ENCODE results near the gene ZC3H7A.

The ZC3H7A gene

GRCh38 chr16:11727796-11728543 is 69.1 kb downstream of the ZC3H7A start:
- no peak overlapping the region for H3K4me2 ChIP-seq (ENCODE audit: low read length)

GRCh38 chr16:11726008-11726407 is 71.0 kb downstream of the ZC3H7A start:
- Histone ChIP-seq H3K27me3 (ENCODE audit: control insufficient read depth, insufficient read depth, low read length) (no peaks in the 10 kb centered on the region), H3K4me2 (ENCODE audit: low read length) (no peak overlapping the region), H3K4me1 (ENCODE audit: control insufficient read depth, insufficient read depth, low read length) (no peaks in the 10 kb centered on the region), H3K9ac (ENCODE audit: low read depth, low read length) (no peak overlapping the region), H3K36me3 (ENCODE audit: insufficient read depth, low read length) (peaks cover 56% of the 10 kb centered on the region), H3K4me3 (ENCODE audit: low read length) (no peak overlapping the region), H3K9me3 (replicated peaks; ENCODE audit: low read length) (no peaks in the 10 kb centered on the region)

More at GRCh38 chr16:11727796-11728543, 69.1 kb downstream of the ZC3H7A start:
- Histone ChIP-seq H3K4me3 (ENCODE audit: low read length) (no peak overlapping the region), H3K4me1 (ENCODE audit: control insufficient read depth, insufficient read depth, low read length) (no peaks in the 10 kb centered on the region), H3K9me3 (replicated peaks; ENCODE audit: low read length) (no peaks in the 10 kb centered on the region), H3K9ac (ENCODE audit: low read depth, low read length) (no peak overlapping the region), H3K36me3 (ENCODE audit: insufficient read depth, low read length) (peaks cover 61% of the 10 kb centered on the region), H3K27me3 (ENCODE audit: control insufficient read depth, insufficient read depth, low read length) (no peaks in the 10 kb centered on the region)

- Histone ChIP-seq H3K9me3 (replicated peaks; ENCODE audit: low read length) (no peaks in the 10 kb centered on the region), H3K36me3 (ENCODE audit: insufficient read depth, low read length) (peaks cover 56% of the 10 kb centered on the region), H3K4me1 (ENCODE audit: control insufficient read depth, insufficient read depth, low read length) (no peaks in the 10 kb centered on the region), H3K4me3 (ENCODE audit: low read length) (no peak overlapping the region), H3K9ac (ENCODE audit: low read depth, low read length) (no peak overlapping the region), H3K4me2 (ENCODE audit: low read length) (no peak overlapping the region), H3K27me3 (ENCODE audit: control insufficient read depth, insufficient read depth, low read length) (no peaks in the 10 kb centered on the region)
Measured at GRCh38 chr16:11725457-11725856, 71.6 kb downstream of the ZC3H7A start.

- Histone ChIP-seq H3K4me1 (ENCODE audit: control insufficient read depth, insufficient read depth, low read length) (no peaks in the 10 kb centered on the region), H3K27me3 (ENCODE audit: control insufficient read depth, insufficient read depth, low read length) (no peaks in the 10 kb centered on the region), H3K9me3 (replicated peaks; ENCODE audit: low read length) (no peaks in the 10 kb centered on the region), H3K4me2 (ENCODE audit: low read length) (no peak overlapping the region), H3K4me3 (ENCODE audit: low read length) (no peak overlapping the region), H3K9ac (ENCODE audit: low read depth, low read length) (no peak overlapping the region), H3K36me3 (ENCODE audit: insufficient read depth, low read length) (peaks cover 45% of the 10 kb centered on the region)
Measured at GRCh38 chr16:11722468-11722808, 74.6 kb downstream of the ZC3H7A start.

- H3K27me3 ChIP-seq (ENCODE audit: control insufficient read depth, insufficient read depth, low read length) = no peaks in the 10 kb centered on the region
- H3K4me2 ChIP-seq (ENCODE audit: low read length) = no peak overlapping the region
- H3K4me3 ChIP-seq (ENCODE audit: low read length) = no peak overlapping the region
- no peak overlapping the region for H3K9ac ChIP-seq (ENCODE audit: low read depth, low read length)
- no peaks in the 10 kb centered on the region for H3K4me1 ChIP-seq (ENCODE audit: control insufficient read depth, insufficient read depth, low read length)
- no peaks in the 10 kb centered on the region for H3K9me3 ChIP-seq (replicated peaks; ENCODE audit: low read length)
- peaks cover 45% of the 10 kb centered on the region for H3K36me3 ChIP-seq (ENCODE audit: insufficient read depth, low read length)
Measured at GRCh38 chr16:11721781-11722467, 75.1 kb downstream of the ZC3H7A start.

GRCh38 chr16:11719762-11720161 is 77.3 kb downstream of the ZC3H7A start:
- Histone ChIP-seq H3K4me1 (ENCODE audit: control insufficient read depth, insufficient read depth, low read length) (no peaks in the 10 kb centered on the region), H3K27me3 (ENCODE audit: control insufficient read depth, insufficient read depth, low read length) (no peaks in the 10 kb centered on the region), H3K36me3 (ENCODE audit: insufficient read depth, low read length) (peaks cover 42% of the 10 kb centered on the region), H3K9me3 (replicated peaks; ENCODE audit: low read length) (no peaks in the 10 kb centered on the region), H3K4me3 (ENCODE audit: low read length) (no peak overlapping the region), H3K4me2 (ENCODE audit: low read length) (no peak overlapping the region), H3K9ac (ENCODE audit: low read depth, low read length) (no peak overlapping the region)

GRCh38 chr16:11719171-11719570 is 77.9 kb downstream of the ZC3H7A start:
- Histone ChIP-seq H3K4me1 (ENCODE audit: control insufficient read depth, insufficient read depth, low read length) (no peaks in the 10 kb centered on the region), H3K4me2 (ENCODE audit: low read length) (no peak overlapping the region), H3K36me3 (ENCODE audit: insufficient read depth, low read length) (peaks cover 42% of the 10 kb centered on the region), H3K9ac (ENCODE audit: low read depth, low read length) (no peak overlapping the region), H3K4me3 (ENCODE audit: low read length) (no peak overlapping the region), H3K9me3 (replicated peaks; ENCODE audit: low read length) (no peaks in the 10 kb centered on the region), H3K27me3 (ENCODE audit: control insufficient read depth, insufficient read depth, low read length) (no peaks in the 10 kb centered on the region)

- no peaks in the 10 kb centered on the region for H3K9me3 ChIP-seq (replicated peaks; ENCODE audit: low read length)
- H3K27me3 ChIP-seq (ENCODE audit: control insufficient read depth, insufficient read depth, low read length) = no peaks in the 10 kb centered on the region
- no peak overlapping the region for H3K4me2 ChIP-seq (ENCODE audit: low read length)
- H3K9ac ChIP-seq (ENCODE audit: low read depth, low read length) = no peak overlapping the region
- peaks cover 42% of the 10 kb centered on the region for H3K36me3 ChIP-seq (ENCODE audit: insufficient read depth, low read length)
- no peaks in the 10 kb centered on the region for H3K4me1 ChIP-seq (ENCODE audit: control insufficient read depth, insufficient read depth, low read length)
- no peak overlapping the region for H3K4me3 ChIP-seq (ENCODE audit: low read length)
Measured at GRCh38 chr16:11717811-11718210, 79.2 kb downstream of the ZC3H7A start.

GRCh38 chr16:11716336-11716735 is 80.7 kb downstream of the ZC3H7A start:
- Histone ChIP-seq H3K36me3 (ENCODE audit: insufficient read depth, low read length) (peaks cover 34% of the 10 kb centered on the region), H3K9ac (ENCODE audit: low read depth, low read length) (no peak overlapping the region), H3K27me3 (ENCODE audit: control insufficient read depth, insufficient read depth, low read length) (no peaks in the 10 kb centered on the region), H3K4me3 (ENCODE audit: low read length) (no peak overlapping the region), H3K4me1 (ENCODE audit: control insufficient read depth, insufficient read depth, low read length) (no peaks in the 10 kb centered on the region), H3K9me3 (replicated peaks; ENCODE audit: low read length) (no peaks in the 10 kb centered on the region), H3K4me2 (ENCODE audit: low read length) (no peak overlapping the region)

- Histone ChIP-seq H3K4me2 (ENCODE audit: low read length) (no peak overlapping the region), H3K4me1 (ENCODE audit: control insufficient read depth, insufficient read depth, low read length) (no peaks in the 10 kb centered on the region), H3K27me3 (ENCODE audit: control insufficient read depth, insufficient read depth, low read length) (no peaks in the 10 kb centered on the region), H3K9ac (ENCODE audit: low read depth, low read length) (no peak overlapping the region), H3K9me3 (replicated peaks; ENCODE audit: low read length) (no peaks in the 10 kb centered on the region), H3K4me3 (ENCODE audit: low read length) (no peak overlapping the region), H3K36me3 (ENCODE audit: insufficient read depth, low read length) (peaks cover 29% of the 10 kb centered on the region)
Measured at GRCh38 chr16:11715246-11715947, 81.7 kb downstream of the ZC3H7A start.

GRCh38 chr16:11712122-11712521 is 84.9 kb downstream of the ZC3H7A start:
- no peaks in the 10 kb centered on the region for H3K27me3 ChIP-seq (ENCODE audit: control insufficient read depth, insufficient read depth, low read length)
- no peaks in the 10 kb centered on the region for H3K9me3 ChIP-seq (replicated peaks; ENCODE audit: low read length)
- peaks cover 10% of the 10 kb centered on the region for H3K4me1 ChIP-seq (ENCODE audit: control insufficient read depth, insufficient read depth, low read length)
- H3K9ac ChIP-seq (ENCODE audit: low read depth, low read length) = no peak overlapping the region
- peaks cover 21% of the 10 kb centered on the region for H3K36me3 ChIP-seq (ENCODE audit: insufficient read depth, low read length)
- H3K4me2 ChIP-seq (ENCODE audit: low read length) = no peak overlapping the region
- H3K4me3 ChIP-seq (ENCODE audit: low read length) = no peak overlapping the region
